ENCODE data around the gene MAP6. TPM values are rescaled to one million over a fixed set of nuclear protein-coding genes. Genes with fewer than 3 reads are reported as not detected.

MAP6 gene
- total and polyA plus RNA-seq, 10 donors = 1.3 to 9.0 (median 2.3) TPM

GRCh38 chr11:75631086-75631730, 37.6 kb downstream of the MAP6 start:
- intact Hi-C loops (cut with DNase I; ENCODE audit: low total_unique reads) = no loop called here
- H3K4me3 ChIP-seq = no peak overlapping the region
- WGBS, 5 donors = 32 to 47% (median 37%) methylated on average over 2 of the region's 2 CpGs
- DNase-seq = no peak
- H3K9me3 ChIP-seq = no peaks in the 10 kb centered on the region
- TF ChIP-seq, protein P1, sequence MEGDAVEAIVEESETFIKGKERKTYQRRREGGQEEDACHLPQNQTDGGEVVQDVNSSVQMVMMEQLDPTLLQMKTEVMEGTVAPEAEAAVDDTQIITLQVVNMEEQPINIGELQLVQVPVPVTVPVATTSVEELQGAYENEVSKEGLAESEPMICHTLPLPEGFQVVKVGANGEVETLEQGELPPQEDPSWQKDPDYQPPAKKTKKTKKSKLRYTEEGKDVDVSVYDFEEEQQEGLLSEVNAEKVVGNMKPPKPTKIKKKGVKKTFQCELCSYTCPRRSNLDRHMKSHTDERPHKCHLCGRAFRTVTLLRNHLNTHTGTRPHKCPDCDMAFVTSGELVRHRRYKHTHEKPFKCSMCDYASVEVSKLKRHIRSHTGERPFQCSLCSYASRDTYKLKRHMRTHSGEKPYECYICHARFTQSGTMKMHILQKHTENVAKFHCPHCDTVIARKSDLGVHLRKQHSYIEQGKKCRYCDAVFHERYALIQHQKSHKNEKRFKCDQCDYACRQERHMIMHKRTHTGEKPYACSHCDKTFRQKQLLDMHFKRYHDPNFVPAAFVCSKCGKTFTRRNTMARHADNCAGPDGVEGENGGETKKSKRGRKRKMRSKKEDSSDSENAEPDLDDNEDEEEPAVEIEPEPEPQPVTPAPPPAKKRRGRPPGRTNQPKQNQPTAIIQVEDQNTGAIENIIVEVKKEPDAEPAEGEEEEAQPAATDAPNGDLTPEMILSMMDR (IDR thresholded peaks at IDR 0.05 in 8 of 11, conservative IDR thresholded peaks at IDR 0.05 in 3 of 11) = no peak
- TF ChIP-seq POLR2AphosphoS5 (IDR thresholded peaks at IDR 0.05) = no peak
- no peak for TF ChIP-seq POLR2A (IDR thresholded peaks at IDR 0.05)
- H3K27ac ChIP-seq = no peak overlapping the region
- H3K27me3 ChIP-seq (replicated peaks in 1 of 7) = peaks cover 0 to 16% (median 0%) of the 10 kb centered on the region in 7 donors
- H3K4me1 ChIP-seq = no peaks in the 10 kb centered on the region
- H3K36me3 ChIP-seq = no peaks in the 10 kb centered on the region

GRCh38 chr11:75627906-75628668, 40.8 kb downstream of the MAP6 start:
- no peaks in the 10 kb centered on the region for H3K36me3 ChIP-seq
- WGBS, 5 donors = 76 to 87% (median 79%) methylated on average over 11 of the region's 11 CpGs
- H3K4me3 ChIP-seq = no peak overlapping the region
- H3K27ac ChIP-seq = no peak overlapping the region
- intact Hi-C loops (cut with DNase I; ENCODE audit: low total_unique reads) = no loop called here
- DNase-seq = no peak
- peaks cover 0 to 10% (median 0%) of the 10 kb centered on the region in 7 donors for H3K27me3 ChIP-seq (replicated peaks in 1 of 7)
- H3K4me1 ChIP-seq = no peaks in the 10 kb centered on the region
- no peaks in the 10 kb centered on the region for H3K9me3 ChIP-seq
- TF ChIP-seq POLR2AphosphoS5 (IDR thresholded peaks at IDR 0.05) = no peak
- TF ChIP-seq, protein P1 (IDR thresholded peaks at IDR 0.05 in 8 of 11, conservative IDR thresholded peaks at IDR 0.05 in 3 of 11) = no peak

DNA sequence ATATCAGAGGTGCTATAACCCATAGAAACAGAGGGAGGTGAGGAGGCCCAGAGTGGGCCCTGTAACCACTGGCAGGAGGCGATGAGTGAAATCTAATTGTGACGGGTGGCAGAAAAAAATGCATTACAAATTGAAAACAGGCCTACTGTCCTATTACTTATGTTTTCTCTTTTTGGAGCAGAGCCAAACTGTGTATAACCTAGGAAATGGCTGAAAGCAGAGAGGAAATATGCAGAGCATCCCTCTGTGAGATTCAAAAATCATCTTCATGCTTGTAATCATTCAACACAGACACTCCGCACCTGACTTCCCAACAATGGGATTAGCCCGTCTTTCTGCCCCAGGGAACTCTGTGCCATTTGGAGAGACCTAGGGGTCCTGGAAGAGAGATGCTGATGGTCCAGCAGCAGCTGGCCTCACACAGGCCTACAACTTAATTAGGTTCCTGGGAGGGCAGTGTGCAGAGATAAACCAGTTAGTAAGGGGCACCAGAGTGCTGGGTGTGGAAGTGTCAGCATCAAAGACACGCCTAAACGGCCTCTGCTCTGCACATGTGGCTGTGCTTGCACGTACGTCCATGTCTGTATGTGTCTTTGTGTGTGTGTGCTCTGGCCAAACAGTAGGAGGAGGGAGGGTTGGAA, 41.8 kb downstream of the MAP6 start:
- Histone ChIP-seq H3K27me3 (replicated peaks in 1 of 7) (peaks cover 0 to 7% (median 0%) of the 10 kb centered on the region in 7 donors), H3K36me3 (no peaks in the 10 kb centered on the region), H3K27ac (no peak overlapping the region), H3K9me3 (no peaks in the 10 kb centered on the region), H3K4me3 (no peak overlapping the region), H3K4me1 (no peaks in the 10 kb centered on the region)
- DNase-seq = no peak
- 88 to 95% (median 89%) methylated on average over 8 of the region's 8 CpGs for WGBS, 5 donors
- TF ChIP-seq, protein P1 (IDR thresholded peaks at IDR 0.05 in 8 of 11, conservative IDR thresholded peaks at IDR 0.05 in 3 of 11) = no peak
- TF ChIP-seq POLR2AphosphoS5 (IDR thresholded peaks at IDR 0.05) = no peak
- intact Hi-C loops (cut with DNase I; ENCODE audit: low total_unique reads) = no loop called here

All from spleen (tissue), 11 donors.